GM19025 (cell line): Measurements from ENCODE around the gene DLG3.
"Not testable (repeated sequence)": the region's sequence is repeated elsewhere in the genome, so short reads cannot be mapped to it uniquely, and the experiment has no call there.

ENCODE experiments used
- ATAC-seq: cut with Tn5 transposase; IDR thresholded peaks from one replicate; pipeline ENCODE4 v1.9.1; 2021; ENCODE audit warnings: mild to moderate bottlenecking, low read depth, moderate library complexity; ENCODE audit not compliant: unreplicated experiment

DLG3 gene

DNA sequence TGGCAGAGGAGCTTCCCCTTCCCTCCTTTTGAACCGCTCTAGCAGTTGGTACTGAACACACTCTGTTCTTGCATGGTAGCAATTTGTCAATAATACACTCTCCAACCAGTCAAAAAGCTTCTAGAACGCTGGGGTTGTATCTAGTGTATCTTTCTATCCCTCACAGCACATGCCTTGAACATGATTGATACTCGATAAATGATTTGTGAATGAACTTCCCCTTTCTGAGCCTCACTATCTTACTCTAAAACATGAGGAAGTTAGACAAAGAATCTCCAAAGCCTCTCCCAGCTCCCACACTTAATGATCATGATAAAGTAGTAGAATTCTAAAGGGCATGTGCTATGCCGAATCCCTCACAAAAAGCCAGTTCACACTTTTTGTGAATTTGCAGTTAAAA lies 64.4 kb downstream of the DLG3 start:
- no peak for ATAC-seq

DNA sequence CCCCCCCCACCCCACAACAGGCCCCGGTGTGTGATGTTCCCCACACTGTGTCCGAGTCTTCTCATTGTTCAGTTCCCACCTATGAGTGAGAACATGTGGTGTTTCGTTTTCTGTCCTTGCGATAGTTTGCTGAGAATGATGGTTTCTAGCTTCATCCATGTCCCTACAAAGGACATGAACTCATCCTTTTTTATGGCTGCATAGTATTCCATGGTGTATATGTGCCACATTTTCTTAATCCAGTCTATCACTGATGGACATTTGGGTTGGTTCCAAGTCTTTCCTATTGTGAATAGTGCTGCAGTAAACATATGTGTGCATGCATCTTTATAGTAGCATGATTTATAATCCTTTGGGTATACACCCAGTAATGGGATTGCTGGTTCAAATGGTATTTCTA lies 70.6 kb downstream of the DLG3 start:
- ATAC-seq, result not testable (repeated sequence)

DNA sequence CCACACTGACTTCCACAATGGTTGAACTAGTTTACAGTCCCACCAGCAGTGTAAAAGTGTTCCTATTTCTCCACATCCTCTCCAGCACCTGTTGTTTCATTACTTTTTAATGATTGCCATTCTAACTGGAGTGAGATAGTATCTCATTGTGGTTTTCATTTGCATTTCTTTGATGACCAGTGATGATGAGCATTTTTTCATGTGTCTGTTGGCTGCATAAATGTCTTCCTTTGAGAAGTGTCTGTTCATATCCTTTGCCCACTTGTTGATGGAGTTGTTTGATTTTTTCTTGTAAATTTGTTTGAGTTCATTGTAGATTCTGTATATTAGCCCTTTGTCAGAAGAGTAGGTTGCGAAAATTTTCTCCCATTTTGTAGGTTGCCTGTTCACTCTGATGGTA lies 71.1 kb downstream of the DLG3 start:
- not testable (repeated sequence) for ATAC-seq

- no peak for ATAC-seq
These were observed 81.1 kb downstream of the DLG3 start for GRCh38 chrX:70525733-70526132.

GRCh38 chrX:70527053-70527452 lies 82.4 kb downstream of the DLG3 start:
- ATAC-seq, result no peak

- no peak for ATAC-seq
These were observed 83.1 kb downstream of the DLG3 start for GRCh38 chrX:70527610-70528345.

DNA sequence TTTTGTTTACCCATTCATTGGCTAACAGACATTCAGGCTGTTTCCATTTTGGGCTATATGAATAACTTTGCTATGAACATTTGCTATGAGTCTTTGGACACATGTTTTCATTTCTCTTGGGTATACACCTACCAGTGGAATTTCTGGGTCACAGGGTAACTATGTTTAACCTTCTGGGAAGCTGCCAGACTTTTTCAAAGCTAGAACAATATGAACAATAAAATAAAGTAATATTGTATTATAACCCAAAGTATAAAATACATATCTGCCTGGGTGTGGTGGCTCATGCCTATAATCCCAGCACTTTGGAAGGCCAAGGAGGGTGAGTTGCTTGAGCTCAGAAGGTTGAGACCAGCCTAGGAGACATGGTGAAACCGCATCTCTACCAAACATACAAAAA lies 90.6 kb downstream of the DLG3 start:
- no peak for ATAC-seq

GRCh38 chrX:70549429-70549828 lies 104.8 kb downstream of the DLG3 start:
- ATAC-seq, result no peak

DNA sequence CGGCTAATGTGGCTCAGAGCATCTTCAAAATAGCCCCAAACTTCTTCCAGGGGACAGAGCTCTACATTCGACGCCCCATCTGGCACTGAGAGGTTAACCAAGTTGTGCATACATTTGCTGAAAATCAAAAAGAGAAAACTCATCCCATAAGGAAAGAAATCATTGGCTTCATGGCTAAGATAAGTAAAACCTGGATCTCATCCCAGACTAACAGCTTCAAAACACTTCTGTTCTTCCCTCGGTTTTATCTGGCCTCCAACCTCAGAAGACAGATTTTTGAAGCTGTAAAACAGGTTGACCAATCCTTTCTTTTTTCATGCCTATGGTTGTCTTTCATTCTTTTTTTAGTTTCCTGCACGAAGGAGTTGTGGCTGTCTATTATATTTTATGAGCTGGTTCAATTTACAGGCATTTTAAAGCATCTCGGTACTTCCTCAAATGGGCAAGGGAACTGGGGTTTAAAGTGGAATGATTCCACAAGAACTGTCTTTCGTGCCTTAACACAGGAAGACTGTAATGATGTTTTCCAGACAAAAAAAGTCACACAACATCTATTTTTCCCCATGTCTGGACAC lies 107.6 kb downstream of the DLG3 start:
- no peak for ATAC-seq

GRCh38 chrX:70553516-70553915 lies 108.9 kb downstream of the DLG3 start:
- ATAC-seq, result peak; percentile 61

DNA sequence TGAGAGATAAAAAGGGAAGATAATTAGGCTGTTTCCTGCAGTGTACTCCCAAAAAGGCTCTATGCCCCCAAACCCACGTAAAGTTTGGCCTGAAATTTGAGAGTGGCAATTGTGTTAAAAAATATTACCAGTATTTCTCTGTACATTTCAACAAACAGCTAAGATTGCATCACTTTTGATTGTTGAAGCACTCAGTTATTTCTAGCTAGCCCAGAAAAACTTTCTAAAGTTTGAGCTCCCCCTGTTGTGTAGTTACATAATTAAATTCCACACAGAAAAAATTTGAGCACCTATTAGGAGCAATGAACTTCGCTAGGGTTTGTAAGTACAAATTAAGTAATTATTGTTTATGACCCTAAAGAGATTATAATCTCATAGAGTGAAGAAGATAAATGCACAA lies 109.4 kb downstream of the DLG3 start:
- no peak for ATAC-seq

DNA sequence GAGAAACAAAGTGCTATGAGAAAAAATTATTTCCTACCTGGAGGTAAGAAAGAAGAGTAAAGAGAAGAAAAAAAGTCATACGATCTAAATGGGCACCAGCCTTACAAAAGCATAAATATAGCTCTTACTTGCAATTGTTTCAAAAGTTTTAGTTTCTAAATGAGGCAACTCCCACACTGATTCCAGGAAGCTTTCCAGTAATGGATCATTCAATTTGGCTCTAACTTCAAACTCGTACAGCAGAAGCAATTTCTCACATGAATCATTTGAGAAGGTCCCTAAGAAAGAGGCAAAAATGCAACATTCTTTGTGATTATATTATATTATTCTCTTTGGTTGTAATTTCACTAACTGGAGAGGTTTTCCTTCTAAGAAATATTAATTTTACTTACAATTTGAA lies 109.9 kb downstream of the DLG3 start:
- ATAC-seq, result no peak

DNA sequence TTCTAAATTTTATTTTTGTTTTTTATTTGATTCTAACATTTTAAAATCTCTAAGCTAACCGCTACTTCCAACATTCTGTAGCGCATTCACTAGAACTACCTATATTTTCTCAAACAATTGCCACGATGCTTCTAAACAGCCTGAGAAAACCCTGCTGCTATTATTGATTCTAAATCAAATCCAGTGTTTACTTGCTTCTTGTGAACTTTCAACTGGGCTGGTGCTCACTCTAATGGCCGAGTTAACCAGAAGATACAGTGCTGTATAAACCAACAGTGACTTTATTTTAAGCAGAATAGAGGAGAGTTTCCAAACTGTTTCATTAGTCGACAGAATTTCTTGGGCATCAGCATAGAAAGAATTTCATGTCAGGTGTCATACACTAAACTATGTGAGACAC lies 110.3 kb downstream of the DLG3 start:
- no peak for ATAC-seq
